Stimulated activated CD4-positive, alpha-beta T cell treated with anti-CD3 and anti-CD28 coated beads, TNF-alpha, amount 100 ng/mL, for 24 hours (primary cell): ENCODE measurements around the gene AIF1.

Experiments used
- DNase-seq, 3 experiments: peaks; one replicate each; pipeline ENCODE4 v3.0.0-alpha.2; 2020; ENCODE audit warnings: low read depth in 3 of 3

The AIF1 gene

GRCh38 chr6:31663126-31663960 is 48.3 kb downstream of the AIF1 start:
- DNase-seq = no peak

- DNase-seq = no peak
Measured at GRCh38 chr6:31663961-31664789, 49.1 kb downstream of the AIF1 start.

- peak; percentile 78 to 87 (median 85) for DNase-seq
Measured at GRCh38 chr6:31664790-31665500, 49.9 kb downstream of the AIF1 start, which contains the start of gene GPANK1. TSS of gene GPANK1 (minus strand) at chr6:31664997. CDS start at chr6:31664478, 519 bp downstream.

GRCh38 chr6:31665501-31666336 is 50.7 kb downstream of the AIF1 start, which contains the start of gene CSNK2B:
TSS of gene CSNK2B (plus strand) at chr6:31666080. CDS start at chr6:31666832, 752 bp downstream.
- DNase-seq = peak; percentile 97 to 98 (median 98)

GRCh38 chr6:31666337-31666965 is 51.4 kb downstream of the AIF1 start:
- no peak for DNase-seq
